GM19351 (cell line): ENCODE results near the gene DEPDC5.
A peak's percentile ranks its signal among the peaks of the same experiment; 100 is the strongest.
"Not testable (repeated sequence)": the region's sequence is repeated elsewhere in the genome, so short reads cannot be mapped to it uniquely, and the experiment has no call there.

Source experiments
- ATAC-seq: cut with Tn5 transposase; IDR thresholded peaks from one replicate; pipeline ENCODE4 v1.9.1; 2021; ENCODE audit warnings: mild to moderate bottlenecking, moderate library complexity; ENCODE audit not compliant: unreplicated experiment

DEPDC5 gene

GRCh38 chr22:31753634-31754501 is at the start of gene DEPDC5:
Gene DEPDC5 (plus strand): TSS chr22:31754019. CDS start chr22:31754922, 903 bp downstream.
- peak; percentile 67 for ATAC-seq

- ATAC-seq: no peak
These were observed 46.3 kb upstream of the DEPDC5 start for GRCh38 chr22:31707519-31707918.

GRCh38 chr22:31711226-31711625 is 42.6 kb upstream of the DEPDC5 start:
- ATAC-seq: not testable (repeated sequence)

GRCh38 chr22:31715147-31715778 is 38.6 kb upstream of the DEPDC5 start:
- no peak for ATAC-seq

GRCh38 chr22:31719850-31720471 is 33.9 kb upstream of the DEPDC5 start:
- no peak for ATAC-seq

- ATAC-seq: no peak
These were observed 30.1 kb upstream of the DEPDC5 start for GRCh38 chr22:31723723-31724122.

- ATAC-seq: no peak
These were observed 27.1 kb upstream of the DEPDC5 start for GRCh38 chr22:31726692-31727091.

GRCh38 chr22:31728857-31729256 is 25.0 kb upstream of the DEPDC5 start:
- no peak for ATAC-seq

- no peak for ATAC-seq
These were observed 23.5 kb upstream of the DEPDC5 start for GRCh38 chr22:31730344-31730711.

GRCh38 chr22:31732089-31732829 is 21.6 kb upstream of the DEPDC5 start:
- ATAC-seq: no peak

GRCh38 chr22:31733580-31734079 is 20.2 kb upstream of the DEPDC5 start:
- ATAC-seq: no peak

- ATAC-seq: no peak
These were observed 19.3 kb upstream of the DEPDC5 start for GRCh38 chr22:31734512-31734911.

- ATAC-seq: no peak
These were observed 17.4 kb upstream of the DEPDC5 start for GRCh38 chr22:31736458-31736857.

- no peak for ATAC-seq
These were observed 15.9 kb upstream of the DEPDC5 start for GRCh38 chr22:31737932-31738331.

GRCh38 chr22:31738566-31738965 is 15.3 kb upstream of the DEPDC5 start:
- no peak for ATAC-seq

- ATAC-seq: no peak
These were observed 14.0 kb upstream of the DEPDC5 start for GRCh38 chr22:31739795-31740201.

GRCh38 chr22:31740314-31740713 is 13.5 kb upstream of the DEPDC5 start:
- not testable (repeated sequence) for ATAC-seq

GRCh38 chr22:31742115-31742514 is 11.7 kb upstream of the DEPDC5 start:
- ATAC-seq: no peak

GRCh38 chr22:31742682-31743081 is 11.1 kb upstream of the DEPDC5 start:
- ATAC-seq: no peak

- no peak for ATAC-seq
These were observed 9.9 kb upstream of the DEPDC5 start for GRCh38 chr22:31743871-31744270.

GRCh38 chr22:31747441-31747840 is 6.4 kb upstream of the DEPDC5 start:
- ATAC-seq: no peak
